ENCODE data around the gene COL15A1. TPM values are rescaled to one million over a fixed set of nuclear protein-coding genes. Genes with fewer than 3 reads are reported as not detected.

The COL15A1 gene
- polyA plus RNA-seq, 1 donor (not counting 4 experiments of a cell fraction or from before 2014, with no cell fraction given) = not detected

- Histone ChIP-seq H3K4me3 (ENCODE audit: control insufficient read depth in 2 of 3, extremely low read depth in 1 of 3, insufficient read depth in 2 of 3, low read depth in 1 of 3, low read length in 3 of 3) (no peak overlapping the region), H3K4me2 (ENCODE audit: control insufficient read depth, extremely low read depth, insufficient read depth, low read depth, low read length) (no peak overlapping the region), H3K27ac (ENCODE audit: control insufficient read depth, insufficient read depth, low read length) (no peak overlapping the region), H3K9me1 (ENCODE audit: control insufficient read depth, extremely low read depth, insufficient read depth, low read length) (no peaks in the 10 kb centered on the region), H3K4me1 (ENCODE audit: control insufficient read depth, extremely low read depth, insufficient read depth, low read length) (no peaks in the 10 kb centered on the region), H2AFZ (ENCODE audit: control insufficient read depth, low read length) (no peak overlapping the region), H3K79me2 (ENCODE audit: control insufficient read depth, insufficient read depth, low read length) (no peaks in the 10 kb centered on the region), H3K9ac (ENCODE audit: control insufficient read depth, extremely low read depth, insufficient read depth, low read length) (no peak overlapping the region), H4K20me1 (ENCODE audit: control insufficient read depth, extremely low read depth, insufficient read depth, low read length) (no peaks in the 10 kb centered on the region), H3K27me3 (ENCODE audit: control insufficient read depth, extremely low read depth, insufficient read depth, low read length) (peaks cover 8% of the 10 kb centered on the region), H3K36me3 (ENCODE audit: control insufficient read depth in 2 of 2, extremely low read depth in 1 of 2, insufficient read depth in 2 of 2, low read length in 2 of 2) (no peaks in the 10 kb centered on the region), H3K9me3 (ENCODE audit: control insufficient read depth, low read depth, low read length) (no peaks in the 10 kb centered on the region)
- dilution Hi-C loops (cut with MboI; ENCODE audit: extremely low pct_ligation_motif_present, low sequenced_read_pairs) = no loop called here
- DNase-seq (ENCODE audit: low read depth, low spot score) (no peak), FAIRE-seq (no peak)
- TF ChIP-seq EZH2 (IDR thresholded peaks at IDR 0.05; ENCODE audit: low read length) = no peak
Measured at GRCh38 chr9:98906273-98907040, 37.2 kb upstream of the COL15A1 start.

GRCh38 chr9:98907055-98907454 is 36.7 kb upstream of the COL15A1 start:
- H3K27me3 ChIP-seq (ENCODE audit: control insufficient read depth, extremely low read depth, insufficient read depth, low read length) = peaks cover 8% of the 10 kb centered on the region
- H3K4me3 ChIP-seq (ENCODE audit: control insufficient read depth in 2 of 3, extremely low read depth in 1 of 3, insufficient read depth in 2 of 3, low read depth in 1 of 3, low read length in 3 of 3) = no peak overlapping the region
- dilution Hi-C loops (cut with MboI; ENCODE audit: extremely low pct_ligation_motif_present, low sequenced_read_pairs) = no loop called here
- no peak overlapping the region for H3K27ac ChIP-seq (ENCODE audit: control insufficient read depth, insufficient read depth, low read length)
- DNase-seq (ENCODE audit: low read depth, low spot score) (no peak), FAIRE-seq (no peak)
- no peaks in the 10 kb centered on the region for H3K9me3 ChIP-seq (ENCODE audit: control insufficient read depth, low read depth, low read length)
- no peak overlapping the region for H3K4me2 ChIP-seq (ENCODE audit: control insufficient read depth, extremely low read depth, insufficient read depth, low read depth, low read length)
- TF ChIP-seq EZH2 (IDR thresholded peaks at IDR 0.05; ENCODE audit: low read length) (no peak), CTCF (optimal IDR thresholded peaks at IDR 0.05 in 1 of 3, IDR thresholded peaks at IDR 0.05 in 1 of 3, conservative IDR thresholded peaks at IDR 0.05 in 1 of 3; ENCODE audit: extremely low read depth in 1 of 3, insufficient read depth in 2 of 3, low read length in 3 of 3) (no peak)
- no peaks in the 10 kb centered on the region for H3K79me2 ChIP-seq (ENCODE audit: control insufficient read depth, insufficient read depth, low read length)
- H4K20me1 ChIP-seq (ENCODE audit: control insufficient read depth, extremely low read depth, insufficient read depth, low read length) = no peaks in the 10 kb centered on the region
- no peak overlapping the region for H2AFZ ChIP-seq (ENCODE audit: control insufficient read depth, low read length)
- H3K4me1 ChIP-seq (ENCODE audit: control insufficient read depth, extremely low read depth, insufficient read depth, low read length) = no peaks in the 10 kb centered on the region
- no peaks in the 10 kb centered on the region for H3K9me1 ChIP-seq (ENCODE audit: control insufficient read depth, extremely low read depth, insufficient read depth, low read length)
- H3K9ac ChIP-seq (ENCODE audit: control insufficient read depth, extremely low read depth, insufficient read depth, low read length) = no peak overlapping the region
- no peaks in the 10 kb centered on the region for H3K36me3 ChIP-seq (ENCODE audit: control insufficient read depth in 2 of 2, extremely low read depth in 1 of 2, insufficient read depth in 2 of 2, low read length in 2 of 2)
